Suprapubic skin (tissue), 3 donors: Measurements from ENCODE around the gene CFAP46.

ENCODE experiments used
- EP300 ChIP-seq: sonication (generic); formaldehyde crosslinking; IDR thresholded peaks from one replicate; pipeline ENCODE4 v1.6.1; 2017; ENCODE audit warnings: antibody characterized with exemption
- POLR2A ChIP-seq, 2 donors: fragments of 450-650 bp; IDR thresholded peaks; one replicate each; pipeline ENCODE4 v1.6.1; 2017; ENCODE audit warnings: antibody characterized with exemption in 2 of 2, mild to moderate bottlenecking in 2 of 2, moderate library complexity in 2 of 2
- TF ChIP-seq, protein P1 (sequence below), 2 donors: fragments of 200-600 bp in 1 of 2; fragments of 450-650 bp in 1 of 2; sonication (generic) in 1 of 2; IDR thresholded peaks; one replicate each; pipeline ENCODE4 v1.5.1; 2016 to 2019; ENCODE audit warnings: antibody characterized with exemption in 2 of 2, mild to moderate bottlenecking in 1 of 2, moderate library complexity in 1 of 2

DNA sequence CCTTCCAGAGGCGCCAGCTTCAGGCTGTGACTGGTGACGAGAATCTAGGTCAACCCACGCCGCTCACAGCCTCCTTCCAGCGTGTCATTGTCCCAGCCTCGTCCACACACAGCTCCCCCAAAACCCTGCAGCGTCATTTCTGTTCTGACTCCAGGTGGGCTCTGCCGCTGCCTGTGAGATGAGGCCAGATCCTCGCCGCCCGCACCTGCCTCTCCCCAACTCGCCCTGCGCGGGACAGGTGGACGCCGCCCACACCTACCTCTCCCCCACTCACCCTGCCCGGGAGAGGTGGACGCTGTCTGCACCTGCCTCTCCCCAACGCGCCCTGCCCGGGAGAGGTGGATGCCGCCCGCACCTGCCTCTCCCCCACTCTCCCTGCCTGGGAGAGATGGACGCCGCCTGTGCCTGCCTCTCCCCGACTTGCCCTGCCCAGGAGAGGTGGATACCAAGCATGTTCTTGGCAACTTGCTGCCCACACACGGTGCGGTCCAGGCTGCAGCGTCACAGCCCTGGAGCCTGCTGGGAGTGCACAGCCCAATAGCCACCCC lies 32.0 kb upstream of the CFAP46 start:
- TF ChIP-seq, protein P1, sequence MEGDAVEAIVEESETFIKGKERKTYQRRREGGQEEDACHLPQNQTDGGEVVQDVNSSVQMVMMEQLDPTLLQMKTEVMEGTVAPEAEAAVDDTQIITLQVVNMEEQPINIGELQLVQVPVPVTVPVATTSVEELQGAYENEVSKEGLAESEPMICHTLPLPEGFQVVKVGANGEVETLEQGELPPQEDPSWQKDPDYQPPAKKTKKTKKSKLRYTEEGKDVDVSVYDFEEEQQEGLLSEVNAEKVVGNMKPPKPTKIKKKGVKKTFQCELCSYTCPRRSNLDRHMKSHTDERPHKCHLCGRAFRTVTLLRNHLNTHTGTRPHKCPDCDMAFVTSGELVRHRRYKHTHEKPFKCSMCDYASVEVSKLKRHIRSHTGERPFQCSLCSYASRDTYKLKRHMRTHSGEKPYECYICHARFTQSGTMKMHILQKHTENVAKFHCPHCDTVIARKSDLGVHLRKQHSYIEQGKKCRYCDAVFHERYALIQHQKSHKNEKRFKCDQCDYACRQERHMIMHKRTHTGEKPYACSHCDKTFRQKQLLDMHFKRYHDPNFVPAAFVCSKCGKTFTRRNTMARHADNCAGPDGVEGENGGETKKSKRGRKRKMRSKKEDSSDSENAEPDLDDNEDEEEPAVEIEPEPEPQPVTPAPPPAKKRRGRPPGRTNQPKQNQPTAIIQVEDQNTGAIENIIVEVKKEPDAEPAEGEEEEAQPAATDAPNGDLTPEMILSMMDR (IDR thresholded peaks at IDR 0.05) = no peak
- TF ChIP-seq POLR2A (IDR thresholded peaks at IDR 0.05) = no peak
- no peak for TF ChIP-seq EP300
